Muscle of leg (tissue), 11 donors: Measurements from ENCODE around the gene PCOLCE2. TPM values are rescaled to one million over a fixed set of nuclear protein-coding genes. Genes with fewer than 3 reads are reported as not detected.

ENCODE experiments used
- DNase-seq: peaks from one replicate; pipeline ENCODE4 v3.0.0; 2013
- H3K27ac ChIP-seq: one replicate; pipeline ENCODE4 v1.5.1; 2013; ENCODE audit warnings: mild to moderate bottlenecking, low read length, control low read depth
- H3K27me3 ChIP-seq: one replicate; pipeline ENCODE4 v1.6.1; 2013; ENCODE audit warnings: low read length; ENCODE audit not compliant: control insufficient read depth, insufficient read depth
- H3K36me3 ChIP-seq: one replicate; pipeline ENCODE4 v1.6.1; 2013; ENCODE audit warnings: low read length; ENCODE audit not compliant: control insufficient read depth, insufficient read depth
- H3K4me1 ChIP-seq: one replicate; pipeline ENCODE4 v1.6.1; 2013; ENCODE audit warnings: low read length; ENCODE audit not compliant: control insufficient read depth, insufficient read depth
- H3K4me3 ChIP-seq: one replicate; pipeline ENCODE4 v1.5.1; 2013; ENCODE audit warnings: low read length, control low read depth
- H3K9me3 ChIP-seq: replicated peaks from 2 replicates; pipeline ENCODE4 v1.6.1; 2013; ENCODE audit warnings: low read depth, low read length; ENCODE audit not compliant: control insufficient read depth
- WGBS: methylation state at CpG from one replicate; pipeline ENCODE4 v1.1.5; 2013; ENCODE audit warnings: missing lambda C conversion rate; ENCODE audit not compliant: insufficient coverage; 5-methylcytosine and 5-hydroxymethylcytosine counted together
- polyA plus RNA-seq, 8 donors: library from polyadenylated mRNA; unstranded; fragments of 120-200 nt; gene quantifications; one replicate each; pipeline versions ENCODE4 v1.2.1 to v1.2.3, GENCODE V29; 2013; ENCODE audit warnings: inconsistent platforms in 1 of 8, low replicate concordance in 1 of 8; ENCODE audit not compliant: insufficient read length in 8 of 8, insufficient read depth in 1 of 8
- total RNA-seq: library from RNA; stranded (reverse); fragments of 120-200 nt; gene quantifications from one replicate; pipeline ENCODE4 v1.2.4, GENCODE V29; 2013

The PCOLCE2 gene
- total and polyA plus RNA-seq, 9 donors: 0.79 to 7.2 (median 2.2) TPM

DNA sequence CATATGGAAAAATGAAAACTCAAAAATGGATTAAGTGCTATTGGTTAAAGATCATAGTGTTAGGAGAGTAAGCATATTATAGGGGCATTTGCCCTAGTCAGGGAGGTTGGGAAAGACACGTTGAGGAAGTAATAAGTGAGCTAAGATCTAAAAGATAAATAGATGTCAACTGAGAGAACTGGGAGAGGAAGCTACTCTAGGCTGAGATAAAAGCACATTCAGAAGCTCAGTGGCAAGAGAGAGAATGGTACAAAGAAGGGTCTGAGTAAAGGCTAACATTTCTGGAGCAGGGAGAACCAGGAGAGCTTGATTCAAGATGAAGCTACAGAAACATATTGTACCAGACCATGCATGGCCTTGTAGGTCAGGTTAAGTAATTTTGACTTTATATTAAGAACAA is 101.2 kb downstream of the PCOLCE2 start:
- 80% methylated on average over 1 of the region's 1 CpG for WGBS
- Histone ChIP-seq H3K4me1 (no peaks in the 10 kb centered on the region), H3K27ac (no peak overlapping the region), H3K4me3 (no peak overlapping the region), H3K27me3 (no peaks in the 10 kb centered on the region), H3K36me3 (peaks cover 2% of the 10 kb centered on the region), H3K9me3 (no peaks in the 10 kb centered on the region)
- DNase-seq: no peak

- H3K4me3 ChIP-seq: no peak overlapping the region
- WGBS: no CpG with 5 or more reads among the region's 4 CpGs
- no peak for DNase-seq
- peaks cover 5% of the 10 kb centered on the region for H3K36me3 ChIP-seq
- H3K27me3 ChIP-seq: no peaks in the 10 kb centered on the region
- H3K9me3 ChIP-seq: no peaks in the 10 kb centered on the region
- H3K27ac ChIP-seq: no peak overlapping the region
- H3K4me1 ChIP-seq: no peaks in the 10 kb centered on the region
These were observed 102.9 kb downstream of the PCOLCE2 start for GRCh38 chr3:142785996-142786395.

- H3K4me3 ChIP-seq: no peak overlapping the region
- no CpG with 5 or more reads among the region's 1 CpG for WGBS
- no peak overlapping the region for H3K27ac ChIP-seq
- no peak for DNase-seq
- H3K9me3 ChIP-seq: no peaks in the 10 kb centered on the region
- peaks cover 5% of the 10 kb centered on the region for H3K36me3 ChIP-seq
- H3K27me3 ChIP-seq: no peaks in the 10 kb centered on the region
- no peaks in the 10 kb centered on the region for H3K4me1 ChIP-seq
These were observed 104.7 kb downstream of the PCOLCE2 start for GRCh38 chr3:142784228-142784627.

- 100% methylated on average over 1 of the region's 2 CpGs for WGBS
- no peaks in the 10 kb centered on the region for H3K4me1 ChIP-seq
These were observed 106.3 kb downstream of the PCOLCE2 start for GRCh38 chr3:142782616-142783015.

DNA sequence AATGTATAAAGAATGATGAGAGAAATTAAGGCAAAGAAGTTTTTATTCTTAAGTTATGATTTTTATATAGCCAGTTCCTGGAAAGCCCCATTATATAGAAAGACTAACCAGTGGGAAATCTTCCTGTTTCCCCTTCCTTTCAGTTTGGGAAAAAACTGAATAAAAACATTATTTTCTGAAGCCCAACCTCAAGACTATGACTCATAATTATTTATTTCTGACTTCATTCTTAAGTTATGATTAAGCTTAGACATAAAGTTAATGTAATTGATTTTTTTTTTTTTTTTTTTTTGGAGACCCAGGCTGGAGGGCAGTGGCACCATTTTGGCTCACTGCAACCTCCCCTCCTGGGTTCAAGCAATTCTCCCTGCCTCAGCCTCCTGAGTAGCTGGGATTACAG is 109.3 kb downstream of the PCOLCE2 start:
- Histone ChIP-seq H3K27ac (no peak overlapping the region), H3K9me3 (no peaks in the 10 kb centered on the region), H3K27me3 (no peaks in the 10 kb centered on the region), H3K4me3 (no peak overlapping the region), H3K4me1 (no peaks in the 10 kb centered on the region), H3K36me3 (peaks cover 5% of the 10 kb centered on the region)
- no peak for DNase-seq

More at GRCh38 chr3:142782616-142783015, 106.3 kb downstream of the PCOLCE2 start:
- peaks cover 5% of the 10 kb centered on the region for H3K36me3 ChIP-seq
- H3K9me3 ChIP-seq: no peaks in the 10 kb centered on the region
- DNase-seq: no peak
- H3K27ac ChIP-seq: no peak overlapping the region
- H3K4me3 ChIP-seq: no peak overlapping the region
- H3K27me3 ChIP-seq: no peaks in the 10 kb centered on the region

DNA sequence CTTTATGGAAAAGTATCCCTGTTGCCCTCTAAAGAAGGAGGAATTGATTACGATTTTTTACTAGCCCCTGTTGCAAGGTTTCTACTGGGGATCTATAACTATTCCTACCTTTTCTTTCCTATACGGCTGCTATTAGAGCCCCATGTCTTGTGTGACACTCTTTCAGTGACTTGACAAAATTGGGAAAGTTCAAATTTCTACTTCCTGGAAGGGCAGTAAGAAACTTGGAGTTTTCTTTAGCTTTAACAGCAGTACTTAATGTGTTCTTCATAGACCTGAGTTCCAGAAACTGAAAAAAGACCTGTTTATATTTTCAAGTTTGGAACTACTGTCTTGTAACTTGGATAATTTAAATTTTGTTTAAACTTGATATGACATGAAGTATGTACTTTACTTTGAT is 110.3 kb downstream of the PCOLCE2 start:
- Histone ChIP-seq H3K27ac (no peak overlapping the region), H3K36me3 (peaks cover 4% of the 10 kb centered on the region), H3K4me1 (no peaks in the 10 kb centered on the region), H3K9me3 (no peaks in the 10 kb centered on the region), H3K27me3 (no peaks in the 10 kb centered on the region), H3K4me3 (no peak overlapping the region)
- no CpG with 5 or more reads among the region's 2 CpGs for WGBS
- DNase-seq: no peak

DNA sequence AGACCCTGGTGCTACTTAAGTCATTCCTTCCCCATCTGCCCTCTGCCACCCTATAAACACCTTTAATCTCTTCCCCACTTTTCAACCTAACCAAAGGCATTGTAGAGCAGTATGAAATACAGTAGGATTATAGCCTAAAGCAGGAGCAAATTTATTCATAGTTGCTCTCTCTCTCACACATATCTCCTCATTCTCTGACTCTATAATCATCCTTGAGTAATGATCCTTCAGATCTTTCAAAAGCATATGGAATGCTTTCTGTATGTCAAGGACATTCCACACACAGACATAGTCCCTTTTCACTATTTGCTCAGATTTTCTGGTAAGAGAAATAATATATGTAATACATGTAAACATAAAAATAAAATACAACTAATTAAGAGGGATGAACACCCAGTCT is 111.0 kb downstream of the PCOLCE2 start:
- peaks cover 4% of the 10 kb centered on the region for H3K36me3 ChIP-seq
- H3K27ac ChIP-seq: no peak overlapping the region
- no peak for DNase-seq
- H3K27me3 ChIP-seq: no peaks in the 10 kb centered on the region
- H3K9me3 ChIP-seq: no peaks in the 10 kb centered on the region
- no peaks in the 10 kb centered on the region for H3K4me1 ChIP-seq
- no peak overlapping the region for H3K4me3 ChIP-seq

GRCh38 chr3:142768338-142768737 is 120.5 kb downstream of the PCOLCE2 start:
- no peaks in the 10 kb centered on the region for H3K4me1 ChIP-seq
- no peak overlapping the region for H3K4me3 ChIP-seq
- DNase-seq: no peak
- peaks cover 3% of the 10 kb centered on the region for H3K9me3 ChIP-seq
- H3K27me3 ChIP-seq: no peaks in the 10 kb centered on the region
- no peaks in the 10 kb centered on the region for H3K36me3 ChIP-seq
- no peak overlapping the region for H3K27ac ChIP-seq

Other genes with a start within 250 kb of the PCOLCE2 start
- gene TRPC1, start 165.0 kb downstream of the PCOLCE2 start, total RNA-seq: 16.3 TPM
- 1 to 10 TPM; 6.8 to 9.1 (median 7.6) TPM for gene TRPC1, start 165.0 kb downstream of the PCOLCE2 start, polyA plus RNA-seq
- gene PAQR9, start 74.6 kb upstream of the PCOLCE2 start, total RNA-seq: not detected
- under 1 TPM in 3 of 8 donors, not detected in 5; 0.05 to 0.23 (median 0.08) TPM for gene PAQR9, start 74.6 kb upstream of the PCOLCE2 start, polyA plus RNA-seq
- 83.9 TPM for gene U2SURP, start 112.5 kb upstream of the PCOLCE2 start, total RNA-seq
- gene U2SURP, start 112.5 kb upstream of the PCOLCE2 start, polyA plus RNA-seq: 10 to 100 TPM; 53.2 to 91.8 (median 75.5) TPM
- gene CHST2, start 230.7 kb upstream of the PCOLCE2 start, total RNA-seq: 4.1 TPM
- 10 to 100 TPM in 2 of 8 donors, 1 to 10 TPM in 6; 3.2 to 10.8 (median 6.9) TPM for gene CHST2, start 230.7 kb upstream of the PCOLCE2 start, polyA plus RNA-seq